ENCODE measurements around the gene FASTKD3.

Gene FASTKD3

DNA sequence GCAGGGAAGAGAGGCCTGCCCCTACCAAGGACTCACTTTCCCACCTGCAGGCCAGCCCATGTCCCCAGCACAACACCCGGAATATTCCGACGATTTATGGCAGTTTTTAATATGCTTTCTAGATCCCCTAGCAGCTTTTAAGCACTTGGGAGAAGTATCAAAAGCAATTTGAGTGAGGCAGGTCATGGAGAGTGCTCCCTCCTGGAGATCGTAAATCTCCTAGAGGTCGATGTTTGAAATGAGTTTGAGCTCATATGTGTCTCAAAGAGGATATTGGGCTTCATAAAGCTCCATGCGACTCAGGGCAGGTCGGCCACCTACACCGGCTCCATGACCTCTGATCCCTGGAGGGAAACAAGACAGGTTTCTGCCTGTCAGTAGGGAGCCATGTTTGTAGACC is 45.2 kb downstream of the FASTKD3 start:
- Histone ChIP-seq H3K4me2 (ENCODE audit: low read length) (no peak overlapping the region), H3K27ac (ENCODE audit: low read length) (no peak overlapping the region), H3K79me2 (ENCODE audit: low read length) (no peaks in the 10 kb centered on the region), H4K20me1 (ENCODE audit: insufficient read depth, low read length) (no peaks in the 10 kb centered on the region), H2AFZ (ENCODE audit: low read depth, low read length) (no peak overlapping the region), H3K27me3 (ENCODE audit: low read depth, low read length) (no peaks in the 10 kb centered on the region), H3K4me1 (ENCODE audit: low read length) (no peaks in the 10 kb centered on the region), H3K36me3 (replicated peaks; ENCODE audit: low read depth, low read length) (no peaks in the 10 kb centered on the region), H3K9me3 (ENCODE audit: insufficient read depth, low read length) (no peaks in the 10 kb centered on the region), H3K4me3 (ENCODE audit: low read length) (no peak overlapping the region), H3K9ac (ENCODE audit: low read length) (no peak overlapping the region)
- no peak for TF ChIP-seq EZH2phosphoT487 (IDR thresholded peaks at IDR 0.05; ENCODE audit: low read depth)
- TF ChIP-seq, protein P1, sequence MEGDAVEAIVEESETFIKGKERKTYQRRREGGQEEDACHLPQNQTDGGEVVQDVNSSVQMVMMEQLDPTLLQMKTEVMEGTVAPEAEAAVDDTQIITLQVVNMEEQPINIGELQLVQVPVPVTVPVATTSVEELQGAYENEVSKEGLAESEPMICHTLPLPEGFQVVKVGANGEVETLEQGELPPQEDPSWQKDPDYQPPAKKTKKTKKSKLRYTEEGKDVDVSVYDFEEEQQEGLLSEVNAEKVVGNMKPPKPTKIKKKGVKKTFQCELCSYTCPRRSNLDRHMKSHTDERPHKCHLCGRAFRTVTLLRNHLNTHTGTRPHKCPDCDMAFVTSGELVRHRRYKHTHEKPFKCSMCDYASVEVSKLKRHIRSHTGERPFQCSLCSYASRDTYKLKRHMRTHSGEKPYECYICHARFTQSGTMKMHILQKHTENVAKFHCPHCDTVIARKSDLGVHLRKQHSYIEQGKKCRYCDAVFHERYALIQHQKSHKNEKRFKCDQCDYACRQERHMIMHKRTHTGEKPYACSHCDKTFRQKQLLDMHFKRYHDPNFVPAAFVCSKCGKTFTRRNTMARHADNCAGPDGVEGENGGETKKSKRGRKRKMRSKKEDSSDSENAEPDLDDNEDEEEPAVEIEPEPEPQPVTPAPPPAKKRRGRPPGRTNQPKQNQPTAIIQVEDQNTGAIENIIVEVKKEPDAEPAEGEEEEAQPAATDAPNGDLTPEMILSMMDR (IDR thresholded peaks at IDR 0.05; ENCODE audit: low read depth, low read length) = no peak

DNA sequence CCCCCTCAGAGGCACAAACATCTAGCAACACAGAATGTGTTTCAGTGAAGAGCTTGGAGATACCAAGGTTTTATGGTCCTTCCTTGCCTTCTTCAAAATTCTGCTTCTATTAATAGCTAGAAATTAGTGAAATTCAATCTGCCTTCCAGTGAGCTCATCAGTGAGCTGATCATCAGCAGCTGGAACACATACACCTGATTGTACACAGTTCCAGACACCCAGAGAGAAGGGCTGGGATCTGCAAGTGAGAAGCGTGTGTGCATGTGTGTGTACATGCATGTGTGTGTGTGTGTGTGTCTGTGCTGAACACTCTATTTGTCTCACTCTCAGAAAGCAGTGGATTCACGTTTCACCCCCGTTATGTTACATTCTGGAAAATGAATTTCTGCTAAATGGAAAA is 46.4 kb downstream of the FASTKD3 start:
- Histone ChIP-seq H4K20me1 (ENCODE audit: insufficient read depth, low read length) (no peaks in the 10 kb centered on the region), H3K79me2 (ENCODE audit: low read length) (no peaks in the 10 kb centered on the region), H2AFZ (ENCODE audit: low read depth, low read length) (no peak overlapping the region), H3K27ac (ENCODE audit: low read length) (no peak overlapping the region), H3K27me3 (ENCODE audit: low read depth, low read length) (no peaks in the 10 kb centered on the region), H3K9ac (ENCODE audit: low read length) (no peak overlapping the region), H3K36me3 (replicated peaks; ENCODE audit: low read depth, low read length) (no peaks in the 10 kb centered on the region), H3K4me1 (ENCODE audit: low read length) (no peaks in the 10 kb centered on the region), H3K9me3 (ENCODE audit: insufficient read depth, low read length) (no peaks in the 10 kb centered on the region), H3K4me2 (ENCODE audit: low read length) (no peak overlapping the region), H3K4me3 (ENCODE audit: low read length) (no peak overlapping the region)
- TF ChIP-seq, protein P1 (IDR thresholded peaks at IDR 0.05; ENCODE audit: low read depth, low read length) = no peak
- TF ChIP-seq EZH2phosphoT487 (IDR thresholded peaks at IDR 0.05; ENCODE audit: low read depth) = no peak

DNA sequence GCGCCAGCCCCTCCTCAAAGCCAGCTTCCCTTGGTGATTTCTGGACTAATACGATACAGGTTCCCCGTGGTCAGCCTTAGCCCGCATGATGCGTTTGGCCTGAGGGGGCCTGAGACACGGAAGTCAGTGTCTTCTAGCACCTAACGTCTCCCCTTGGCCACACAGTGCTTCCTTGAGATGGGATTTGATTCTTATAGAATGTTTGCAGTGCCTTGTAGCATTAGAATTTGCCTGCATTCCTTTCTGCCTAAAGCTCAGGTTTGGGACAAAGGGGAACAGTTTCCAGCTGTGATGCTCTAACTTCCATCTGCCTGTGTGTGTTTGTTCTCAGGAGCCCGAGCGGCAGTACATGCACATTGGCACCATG is 52.3 kb downstream of the FASTKD3 start:
- H3K27ac ChIP-seq (ENCODE audit: low read length) = no peak overlapping the region
- no peak overlapping the region for H3K9ac ChIP-seq (ENCODE audit: low read length)
- H3K4me2 ChIP-seq (ENCODE audit: low read length) = peak overlapping the region; percentile 16; the same call in 1 of the 2 replicates
- H3K4me3 ChIP-seq (ENCODE audit: low read length) = no peak overlapping the region
- no peaks in the 10 kb centered on the region for H3K4me1 ChIP-seq (ENCODE audit: low read length)
- H3K79me2 ChIP-seq (ENCODE audit: low read length) = no peaks in the 10 kb centered on the region
- no peak overlapping the region; the same call in 1 of the 2 replicates for H2AFZ ChIP-seq (ENCODE audit: low read depth, low read length)
- H3K9me3 ChIP-seq (ENCODE audit: insufficient read depth, low read length) = no peaks in the 10 kb centered on the region
- H4K20me1 ChIP-seq (ENCODE audit: insufficient read depth, low read length) = no peaks in the 10 kb centered on the region
- no peaks in the 10 kb centered on the region for H3K27me3 ChIP-seq (ENCODE audit: low read depth, low read length)
- no peak for TF ChIP-seq EZH2phosphoT487 (IDR thresholded peaks at IDR 0.05; ENCODE audit: low read depth)
- TF ChIP-seq, protein P1 (IDR thresholded peaks at IDR 0.05; ENCODE audit: low read depth, low read length) = no peak
- no peaks in the 10 kb centered on the region for H3K36me3 ChIP-seq (replicated peaks; ENCODE audit: low read depth, low read length)

DNA sequence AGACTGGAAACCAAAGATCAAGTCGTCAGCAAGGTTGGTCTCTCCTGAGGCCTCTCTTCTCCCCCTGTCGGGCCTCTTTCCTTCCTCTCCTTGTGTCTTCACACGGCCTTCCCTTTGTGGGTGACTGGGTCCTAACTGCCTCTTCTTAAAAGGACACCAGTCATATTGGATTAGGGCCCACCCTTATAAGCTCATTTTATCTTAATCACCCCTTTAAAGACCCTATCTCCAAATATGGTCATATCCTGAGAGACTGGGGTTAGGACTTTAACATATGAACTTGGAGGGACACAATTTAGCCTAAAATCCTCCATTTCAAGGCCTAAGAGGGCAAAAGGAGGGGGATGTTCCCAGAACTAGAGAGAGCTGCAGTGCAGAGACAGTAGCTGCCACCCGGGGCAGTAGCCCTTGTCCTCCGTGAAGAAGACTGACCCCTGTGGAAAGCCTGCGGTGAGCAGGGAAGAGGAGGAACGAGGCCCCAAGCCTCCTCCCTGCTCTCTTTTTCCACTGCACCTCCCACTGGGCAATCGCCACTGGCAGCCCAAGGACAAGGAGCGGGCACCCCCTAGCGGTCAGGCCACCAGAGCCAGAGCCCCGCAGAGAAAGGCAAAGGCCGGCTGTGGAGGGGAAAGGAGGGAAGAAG is 52.8 kb downstream of the FASTKD3 start:
- no peaks in the 10 kb centered on the region for H3K79me2 ChIP-seq (ENCODE audit: low read length)
- H3K9ac ChIP-seq (ENCODE audit: low read length) = no peak overlapping the region
- no peaks in the 10 kb centered on the region for H3K9me3 ChIP-seq (ENCODE audit: insufficient read depth, low read length)
- TF ChIP-seq, protein P1 (IDR thresholded peaks at IDR 0.05; ENCODE audit: low read depth, low read length) = peak; percentile 77
- no peak for TF ChIP-seq EZH2phosphoT487 (IDR thresholded peaks at IDR 0.05; ENCODE audit: low read depth)
- no peaks in the 10 kb centered on the region for H3K36me3 ChIP-seq (replicated peaks; ENCODE audit: low read depth, low read length)
- H3K4me1 ChIP-seq (ENCODE audit: low read length) = no peaks in the 10 kb centered on the region
- H3K27ac ChIP-seq (ENCODE audit: low read length) = no peak overlapping the region
- H4K20me1 ChIP-seq (ENCODE audit: insufficient read depth, low read length) = no peaks in the 10 kb centered on the region
- H3K4me2 ChIP-seq (ENCODE audit: low read length) = peak overlapping the region; percentile 27; the same call in 1 of the 2 replicates
- H3K4me3 ChIP-seq (ENCODE audit: low read length) = no peak overlapping the region
- no peaks in the 10 kb centered on the region for H3K27me3 ChIP-seq (ENCODE audit: low read depth, low read length)
- peak overlapping the region; percentile 26 for H2AFZ ChIP-seq (ENCODE audit: low read depth, low read length)
